ENCODE results near the gene CENPV.

The CENPV gene

DNA sequence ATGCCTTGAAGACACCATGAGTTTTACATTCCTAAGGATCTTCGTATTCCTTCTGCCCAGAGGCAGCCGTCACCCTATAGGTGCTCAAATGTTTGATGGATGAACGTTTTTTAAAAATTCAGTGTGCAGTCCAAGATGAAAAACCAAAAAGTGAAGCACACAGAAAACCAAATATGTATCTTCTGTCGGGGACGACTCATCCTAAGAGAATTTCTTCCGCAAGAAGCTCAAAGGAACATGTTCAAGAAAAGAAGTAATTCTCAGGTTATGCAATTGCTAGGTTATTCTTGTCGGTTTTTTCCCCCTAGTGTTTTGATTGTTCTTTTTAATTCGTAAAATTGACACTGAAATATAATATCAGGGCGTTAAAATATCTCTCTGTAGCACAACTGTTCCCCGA is 1.4 kb downstream of the CENPV start:
- Histone ChIP-seq H3K27me3 (ENCODE audit: low read length) (no peaks in the 10 kb centered on the region), H3K9me3 (ENCODE audit: insufficient read depth, low read length) (no peaks in the 10 kb centered on the region), H3K79me2 (ENCODE audit: insufficient read depth, low read length) (peaks cover 27% of the 10 kb centered on the region), H4K20me1 (ENCODE audit: low read depth, low read length) (no peaks in the 10 kb centered on the region), H3F3A (ENCODE audit: insufficient read depth) (peaks cover 22% of the 10 kb centered on the region), H3K9me2 (replicated peaks; ENCODE audit: insufficient read depth, low read length) (no peaks in the 10 kb centered on the region), H3K36me3 (ENCODE audit: low read length) (peaks cover 18% of the 10 kb centered on the region; the same call in 1 of the 2 replicates), H2AFZ (ENCODE audit: low read depth, low read length, severe bottlenecking) (peak overlapping the region; percentile 79), H3K27ac (ENCODE audit: low read depth, low read length) (peak overlapping the region; percentile 50), H3K9ac (ENCODE audit: low read length) (peak overlapping the region; percentile 81), H3K4me2 (ENCODE audit: low read depth, low read length, poor library complexity, severe bottlenecking) (peak overlapping the region; percentile 93), H3K4me3 (ENCODE audit: insufficient read depth, low read length, poor library complexity, severe bottlenecking) (peak overlapping the region; percentile 73)
- TF ChIP-seq, protein P1, sequence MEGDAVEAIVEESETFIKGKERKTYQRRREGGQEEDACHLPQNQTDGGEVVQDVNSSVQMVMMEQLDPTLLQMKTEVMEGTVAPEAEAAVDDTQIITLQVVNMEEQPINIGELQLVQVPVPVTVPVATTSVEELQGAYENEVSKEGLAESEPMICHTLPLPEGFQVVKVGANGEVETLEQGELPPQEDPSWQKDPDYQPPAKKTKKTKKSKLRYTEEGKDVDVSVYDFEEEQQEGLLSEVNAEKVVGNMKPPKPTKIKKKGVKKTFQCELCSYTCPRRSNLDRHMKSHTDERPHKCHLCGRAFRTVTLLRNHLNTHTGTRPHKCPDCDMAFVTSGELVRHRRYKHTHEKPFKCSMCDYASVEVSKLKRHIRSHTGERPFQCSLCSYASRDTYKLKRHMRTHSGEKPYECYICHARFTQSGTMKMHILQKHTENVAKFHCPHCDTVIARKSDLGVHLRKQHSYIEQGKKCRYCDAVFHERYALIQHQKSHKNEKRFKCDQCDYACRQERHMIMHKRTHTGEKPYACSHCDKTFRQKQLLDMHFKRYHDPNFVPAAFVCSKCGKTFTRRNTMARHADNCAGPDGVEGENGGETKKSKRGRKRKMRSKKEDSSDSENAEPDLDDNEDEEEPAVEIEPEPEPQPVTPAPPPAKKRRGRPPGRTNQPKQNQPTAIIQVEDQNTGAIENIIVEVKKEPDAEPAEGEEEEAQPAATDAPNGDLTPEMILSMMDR (IDR thresholded peaks at IDR 0.05; ENCODE audit: insufficient read depth, low read length, poor library complexity, severe bottlenecking) = no peak
- no peak for TF ChIP-seq EZH2phosphoT487 (conservative IDR thresholded peaks at IDR 0.05; ENCODE audit: low read length)

DNA sequence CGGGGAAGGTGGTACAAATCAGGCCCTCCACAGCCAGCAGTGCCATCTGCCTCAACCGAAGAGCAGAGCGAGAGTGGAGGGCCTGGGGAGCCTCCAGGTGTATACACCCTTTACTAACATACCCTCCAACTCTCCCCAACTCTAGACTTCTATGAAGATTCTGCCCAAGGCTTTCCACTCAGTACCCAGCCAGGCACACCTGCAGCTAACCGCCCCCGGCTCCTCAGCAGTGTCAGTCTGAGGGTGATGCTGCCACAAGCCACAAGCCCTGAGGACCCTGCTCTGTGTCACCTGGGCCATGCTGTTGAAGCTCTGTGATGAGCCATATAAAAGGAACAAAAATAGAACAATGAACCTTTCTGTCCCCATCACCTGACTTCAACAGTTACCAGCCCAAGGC is 3.8 kb downstream of the CENPV start:
- Histone ChIP-seq H3K4me3 (ENCODE audit: insufficient read depth, low read length, poor library complexity, severe bottlenecking) (no peak overlapping the region), H3K27ac (ENCODE audit: low read depth, low read length) (peak overlapping the region; percentile 79), H3F3A (ENCODE audit: insufficient read depth) (peaks cover 22% of the 10 kb centered on the region), H3K9me2 (replicated peaks; ENCODE audit: insufficient read depth, low read length) (no peaks in the 10 kb centered on the region), H3K9ac (ENCODE audit: low read length) (no peak overlapping the region), H3K36me3 (ENCODE audit: low read length) (peaks cover 18% of the 10 kb centered on the region; the same call in 1 of the 2 replicates), H3K79me2 (ENCODE audit: insufficient read depth, low read length) (peaks cover 27% of the 10 kb centered on the region), H3K27me3 (ENCODE audit: low read length) (no peaks in the 10 kb centered on the region), H3K9me3 (ENCODE audit: insufficient read depth, low read length) (no peaks in the 10 kb centered on the region), H4K20me1 (ENCODE audit: low read depth, low read length) (no peaks in the 10 kb centered on the region), H2AFZ (ENCODE audit: low read depth, low read length, severe bottlenecking) (no peak overlapping the region), H3K4me2 (ENCODE audit: low read depth, low read length, poor library complexity, severe bottlenecking) (peak overlapping the region; percentile 93)
- no peak for TF ChIP-seq EZH2phosphoT487 (conservative IDR thresholded peaks at IDR 0.05; ENCODE audit: low read length)
- TF ChIP-seq, protein P1 (IDR thresholded peaks at IDR 0.05; ENCODE audit: insufficient read depth, low read length, poor library complexity, severe bottlenecking) = no peak

DNA sequence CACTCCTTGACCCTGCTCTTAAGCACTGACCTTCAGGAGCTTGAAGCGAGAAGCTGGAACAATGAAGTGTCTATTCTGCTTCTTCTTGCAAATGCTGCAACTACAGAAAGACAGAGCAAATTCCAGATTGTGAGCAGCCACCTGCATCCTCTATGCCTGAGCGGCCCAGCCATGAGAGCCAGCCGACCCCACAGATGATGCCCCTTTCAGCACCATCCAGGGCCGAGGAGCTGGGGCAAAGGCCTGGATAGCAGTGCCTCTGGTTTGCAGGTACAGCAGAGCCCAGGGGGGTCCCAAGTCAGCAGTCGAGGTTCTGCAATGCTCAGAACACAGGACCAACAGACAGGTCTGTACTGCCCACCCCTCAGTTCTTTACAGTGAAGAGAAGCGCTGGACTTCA is 4.7 kb downstream of the CENPV start:
- Histone ChIP-seq H3K9me3 (ENCODE audit: insufficient read depth, low read length) (no peaks in the 10 kb centered on the region), H3K4me2 (ENCODE audit: low read depth, low read length, poor library complexity, severe bottlenecking) (no peak overlapping the region), H3K4me3 (ENCODE audit: insufficient read depth, low read length, poor library complexity, severe bottlenecking) (no peak overlapping the region), H3K27ac (ENCODE audit: low read depth, low read length) (no peak overlapping the region), H3K36me3 (ENCODE audit: low read length) (peaks cover 18% of the 10 kb centered on the region; the same call in 1 of the 2 replicates), H4K20me1 (ENCODE audit: low read depth, low read length) (no peaks in the 10 kb centered on the region), H3K79me2 (ENCODE audit: insufficient read depth, low read length) (peaks cover 27% of the 10 kb centered on the region), H3K9ac (ENCODE audit: low read length) (no peak overlapping the region), H2AFZ (ENCODE audit: low read depth, low read length, severe bottlenecking) (no peak overlapping the region), H3F3A (ENCODE audit: insufficient read depth) (peaks cover 22% of the 10 kb centered on the region), H3K27me3 (ENCODE audit: low read length) (no peaks in the 10 kb centered on the region), H3K9me2 (replicated peaks; ENCODE audit: insufficient read depth, low read length) (no peaks in the 10 kb centered on the region)
- TF ChIP-seq, protein P1 (IDR thresholded peaks at IDR 0.05; ENCODE audit: insufficient read depth, low read length, poor library complexity, severe bottlenecking) = no peak
- no peak for TF ChIP-seq EZH2phosphoT487 (conservative IDR thresholded peaks at IDR 0.05; ENCODE audit: low read length)

All from SU-DHL-6 (cell line).